GM10248 (cell line): Measurements from ENCODE around the gene FN1.

Source experiments
- CTCF ChIA-PET: fragments of 300-600 bp; sonication (Branson Sonifier 250); formaldehyde crosslinking; extraction: SDS; loops from one replicate; lab custom pipeline; 2021; ENCODE audit warnings: antibody characterized with exemption; lab: Yijun Ruan, JAX
- POLR2A ChIA-PET: fragments of 350-650 bp; sonication (Branson Sonifier 250); formaldehyde crosslinking; extraction: SDS; loops from one replicate; lab custom pipeline; 2020; ENCODE audit warnings: antibody characterized with exemption; lab: Yijun Ruan, JAX
- DNase-seq: peaks from one replicate; pipeline ENCODE4 v3.0.0; 2012; ENCODE audit errors: extremely low spot score
- TF ChIP-seq, protein P1 (sequence below): IDR thresholded peaks from 2 replicates; pipeline ENCODE4 v1.5.1; 2012; ENCODE audit warnings: mild to moderate bottlenecking, low read depth; ENCODE audit errors: extremely low read depth, missing control alignments, control extremely low read depth

The FN1 gene

GRCh38 chr2:215365184-215365658 is 70.6 kb downstream of the FN1 start:
- ChIA-PET CTCF (interaction anchor here (0.6 to 3.4 kb wide), 3 partner anchors 8 to 563 kb away, joined by 3 to 8 read pairs (median 3); no protein-coding TSS in a partner anchor), POLR2A (no interaction called here)
- DNase-seq = peak; percentile 24
- TF ChIP-seq, protein P1, sequence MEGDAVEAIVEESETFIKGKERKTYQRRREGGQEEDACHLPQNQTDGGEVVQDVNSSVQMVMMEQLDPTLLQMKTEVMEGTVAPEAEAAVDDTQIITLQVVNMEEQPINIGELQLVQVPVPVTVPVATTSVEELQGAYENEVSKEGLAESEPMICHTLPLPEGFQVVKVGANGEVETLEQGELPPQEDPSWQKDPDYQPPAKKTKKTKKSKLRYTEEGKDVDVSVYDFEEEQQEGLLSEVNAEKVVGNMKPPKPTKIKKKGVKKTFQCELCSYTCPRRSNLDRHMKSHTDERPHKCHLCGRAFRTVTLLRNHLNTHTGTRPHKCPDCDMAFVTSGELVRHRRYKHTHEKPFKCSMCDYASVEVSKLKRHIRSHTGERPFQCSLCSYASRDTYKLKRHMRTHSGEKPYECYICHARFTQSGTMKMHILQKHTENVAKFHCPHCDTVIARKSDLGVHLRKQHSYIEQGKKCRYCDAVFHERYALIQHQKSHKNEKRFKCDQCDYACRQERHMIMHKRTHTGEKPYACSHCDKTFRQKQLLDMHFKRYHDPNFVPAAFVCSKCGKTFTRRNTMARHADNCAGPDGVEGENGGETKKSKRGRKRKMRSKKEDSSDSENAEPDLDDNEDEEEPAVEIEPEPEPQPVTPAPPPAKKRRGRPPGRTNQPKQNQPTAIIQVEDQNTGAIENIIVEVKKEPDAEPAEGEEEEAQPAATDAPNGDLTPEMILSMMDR = no peak

DNA sequence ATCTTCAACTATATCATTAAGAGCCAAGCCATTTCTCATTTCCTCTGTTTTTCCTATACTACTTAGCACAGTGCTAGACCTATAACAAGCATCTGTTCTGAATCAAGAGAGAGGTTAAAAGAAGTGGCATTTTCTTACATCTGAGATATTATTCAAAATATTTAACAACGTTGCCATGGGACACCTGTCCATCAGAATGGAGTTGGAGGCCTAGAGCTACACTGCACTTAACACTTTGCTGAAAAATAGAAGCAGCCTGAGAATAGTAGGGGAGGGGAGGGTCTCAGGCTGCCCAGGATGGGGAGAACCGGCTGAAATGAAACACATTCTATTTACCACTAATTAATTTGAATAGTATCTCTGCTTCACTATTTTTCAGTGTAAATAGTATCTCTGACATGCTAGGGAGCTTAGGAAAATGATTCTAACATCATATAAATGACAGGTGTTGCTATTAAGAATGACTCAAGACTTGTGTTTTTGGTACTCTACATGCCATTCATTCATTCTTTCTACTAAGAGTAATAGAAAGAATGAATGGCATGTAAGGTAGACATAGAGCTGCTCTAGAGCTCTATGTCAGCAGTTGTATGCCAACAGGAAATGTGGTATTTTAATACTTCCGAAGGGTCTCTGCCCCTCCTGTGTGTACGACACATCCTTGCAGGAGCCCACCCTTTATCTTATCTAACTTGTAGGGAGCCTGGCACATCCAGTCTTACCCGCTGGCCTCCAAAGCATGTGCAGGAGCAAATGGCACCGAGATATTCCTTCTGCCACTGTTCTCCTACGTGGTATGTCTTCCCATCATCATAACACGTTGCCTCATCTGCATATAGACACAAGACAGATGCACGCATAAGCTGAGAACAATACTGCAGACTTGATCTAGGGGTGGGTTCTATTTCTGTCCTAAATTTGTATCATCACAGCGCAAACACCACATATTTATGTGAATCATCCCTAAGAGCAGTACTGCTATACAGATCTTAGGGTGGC is 71.4 kb downstream of the FN1 start:
- ChIA-PET CTCF (interaction anchor here (1.0 to 3.4 kb wide), 2 partner anchors 7 to 11 kb away, joined by 3 to 8 read pairs; no protein-coding TSS in a partner anchor), POLR2A (no interaction called here)
- no peak for DNase-seq
- TF ChIP-seq, protein P1 = no peak

DNA sequence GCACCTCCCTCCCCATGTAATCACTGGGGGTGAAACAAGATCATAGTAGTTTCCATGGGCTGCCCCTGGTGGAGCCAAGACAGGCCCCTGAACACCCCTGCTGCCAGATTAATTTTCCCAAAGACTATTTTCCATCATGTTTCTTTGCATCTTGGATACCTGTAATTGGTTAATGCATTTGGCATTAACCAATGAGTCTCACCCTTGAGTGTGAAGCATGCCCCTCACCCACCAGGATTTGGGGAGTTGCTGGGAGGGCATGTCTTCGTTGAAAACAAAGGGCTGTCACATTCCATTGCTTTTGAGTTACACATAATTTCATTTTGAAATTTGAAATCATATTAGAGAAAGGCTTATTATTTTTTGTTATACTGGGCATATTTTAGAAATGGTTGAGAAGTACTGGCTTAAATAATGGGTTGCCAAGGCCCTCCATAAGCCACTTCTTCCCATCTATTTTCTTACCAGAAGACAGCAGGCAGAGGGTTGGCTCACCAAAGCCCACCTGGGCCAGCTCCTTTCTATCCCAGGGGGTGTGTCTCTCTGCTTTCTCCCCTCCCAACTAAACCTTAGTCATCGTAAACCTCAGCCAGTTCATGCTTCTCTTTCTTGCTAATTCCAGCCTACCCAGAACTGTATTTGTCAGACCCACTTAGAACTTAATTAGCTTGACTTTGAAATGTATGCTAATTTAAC is 72.3 kb downstream of the FN1 start:
- ChIA-PET CTCF (interaction anchor here (3.4 kb wide), 1 partner anchor 10 kb away, joined by 8 read pairs; no protein-coding TSS in a partner anchor), POLR2A (no interaction called here)

GRCh38 chr2:215363039-215363438 is 72.8 kb downstream of the FN1 start:
- TF ChIP-seq, protein P1 = no peak
- DNase-seq = no peak
- CTCF ChIA-PET = no interaction called here
- POLR2A ChIA-PET = no interaction called here

More for the DNA sequence above, 72.3 kb downstream of the FN1 start:
- DNase-seq = no peak
- TF ChIP-seq, protein P1 = no peak

- TF ChIP-seq, protein P1 = no peak
- DNase-seq = no peak
- POLR2A ChIA-PET = no interaction called here
- CTCF ChIA-PET = no interaction called here
These were observed 73.3 kb downstream of the FN1 start for GRCh38 chr2:215362562-215362904.

GRCh38 chr2:215361876-215362561 is 73.8 kb downstream of the FN1 start:
- DNase-seq = no peak
- CTCF ChIA-PET = no interaction called here
- TF ChIP-seq, protein P1 = no peak
- POLR2A ChIA-PET = no interaction called here
